SK-N-SH (cell line): ENCODE data around the gene NUMB. TPM values are rescaled to one million over a fixed set of nuclear protein-coding genes. Genes with fewer than 3 reads are reported as not detected.

Experiments
- CTCF ChIA-PET: fragments of 300-600, 350-600 bp; formaldehyde crosslinking; extraction: SDS; loops from one replicate; lab custom pipeline; 2021; lab: Yijun Ruan, JAX
- POLR2A ChIA-PET: fragments of 350-600 bp; sonication (Branson Sonifier 250); formaldehyde crosslinking; extraction: SDS; loops from one replicate; lab custom pipeline; 2020; ENCODE audit warnings: antibody characterized with exemption, inconsistent platforms; lab: Yijun Ruan, JAX
- DNase-seq: peaks from one replicate; pipeline ENCODE4 v3.0.0; 2012
- H2AFZ ChIP-seq: fragments of 200-600 bp; sonication (generic); 2 replicates; pipeline ENCODE4 v1.8.1; 2016; ENCODE audit warnings: antibody characterized with exemption, mild to moderate bottlenecking, low read depth
- H3F3A ChIP-seq: fragments of 200-600 bp; sonication (generic); replicated peaks from 2 replicates; pipeline ENCODE3; 2016; ENCODE audit warnings: antibody characterized with exemption, mild to moderate bottlenecking; ENCODE audit not compliant: insufficient read depth
- H3K27ac ChIP-seq, 2 experiments: fragments of 200-500 bp in 1 of 2; fragments of 200-600 bp in 1 of 2; sonication (Bioruptor generic) in 1 of 2; sonication (generic), shearing (Covaris generic) in 1 of 2; 2 replicates each; pipeline versions ENCODE4 v1.5.1 to v1.6.1; 2014 to 2016; ENCODE audit warnings: low read depth in 2 of 2, inconsistent platforms in 1 of 2, low read length in 1 of 2, mild to moderate bottlenecking in 1 of 2, mixed read lengths in 1 of 2
- H3K27me3 ChIP-seq: fragments of 200-600 bp; sonication (generic), shearing (Covaris generic); 2 replicates; pipeline ENCODE4 v1.6.1; 2016; ENCODE audit warnings: mixed run types; ENCODE audit not compliant: insufficient read depth
- H3K36me3 ChIP-seq, 2 experiments: fragments of 200-500 bp in 1 of 2; fragments of 200-600 bp in 1 of 2; sonication (Bioruptor generic) in 1 of 2; sonication (generic) in 1 of 2; replicated peaks in 1 of 2; 2 replicates each; pipeline versions ENCODE3 to v1.5.1; 2014 to 2016; ENCODE audit warnings: low read length in 1 of 2, mild to moderate bottlenecking in 1 of 2; ENCODE audit not compliant: insufficient read depth in 2 of 2, control insufficient read depth in 1 of 2
- H3K4me1 ChIP-seq, 2 experiments: fragments of 200-500 bp in 1 of 2; fragments of 200-600 bp in 1 of 2; sonication (Bioruptor generic) in 1 of 2; sonication (generic), shearing (Covaris generic) in 1 of 2; 2 replicates each; pipeline versions ENCODE4 v1.5.1 to v1.6.1; 2014 to 2016; ENCODE audit warnings: low read depth in 1 of 2, low read length in 1 of 2, mixed run types in 1 of 2; ENCODE audit not compliant: insufficient read depth in 2 of 2, control insufficient read depth in 1 of 2
- H3K4me2 ChIP-seq: fragments of 200-600 bp; sonication (generic), shearing (Covaris generic); 2 replicates; pipeline ENCODE4 v1.6.1; 2017; ENCODE audit warnings: mixed run types
- H3K4me3 ChIP-seq, 2 experiments: fragments of 200-500 bp in 1 of 2; fragments of 200-600 bp in 1 of 2; sonication (Bioruptor generic) in 1 of 2; sonication (generic), shearing (Covaris generic) in 1 of 2; 2 replicates each; pipeline versions ENCODE4 v1.5.1 to v1.8.1; 2014 to 2016; ENCODE audit warnings: low read depth in 2 of 2, inconsistent platforms in 1 of 2, low read length in 1 of 2, mild to moderate bottlenecking in 1 of 2, mixed read lengths in 1 of 2, moderate library complexity in 1 of 2
- H3K79me2 ChIP-seq: fragments of 200-600 bp; sonication (generic); 2 replicates; pipeline ENCODE4 v1.8.1; 2017; ENCODE audit warnings: mild to moderate bottlenecking; ENCODE audit not compliant: insufficient read depth
- H3K9ac ChIP-seq: fragments of 200-600 bp; sonication (generic); 2 replicates; pipeline ENCODE4 v1.6.1; 2017; ENCODE audit warnings: mixed run types
- H3K9me2 ChIP-seq: fragments of 200-600 bp; sonication (generic); 2 replicates; pipeline ENCODE4 v1.6.1; 2017; ENCODE audit warnings: mixed run types
- H3K9me3 ChIP-seq: fragments of 200-600 bp; sonication (generic); 2 replicates; pipeline ENCODE4 v1.6.1; 2017; ENCODE audit warnings: mixed run types, mild to moderate bottlenecking, moderate library complexity
- H4K20me1 ChIP-seq: fragments of 200-600 bp; sonication (generic); 2 replicates; pipeline ENCODE4 v1.6.1; 2017; ENCODE audit warnings: mild to moderate bottlenecking, mixed run types; ENCODE audit not compliant: insufficient read depth
- CTCF ChIP-seq: fragments of 200-600 bp; sonication (generic); IDR thresholded peaks from 2 replicates; pipeline ENCODE4 v1.6.1; 2017; ENCODE audit warnings: antibody characterized with exemption, mild to moderate bottlenecking, moderate library complexity
- ELF1 ChIP-seq: IDR thresholded peaks from 2 replicates; pipeline ENCODE4 v1.4.0; 2012
- EP300 ChIP-seq, 2 experiments: IDR thresholded peaks; 2 replicates each; pipeline versions ENCODE4 v1.4.0 to v1.6.1; 2012; ENCODE audit warnings: borderline replicate concordance in 1 of 2, low read depth in 1 of 2, low read length in 1 of 2
- FOSL2 ChIP-seq: IDR thresholded peaks from 2 replicates; pipeline ENCODE4 v1.4.0; 2012; ENCODE audit warnings: low read depth, mild to moderate bottlenecking, moderate library complexity, borderline replicate concordance
- FOXJ3 ChIP-seq: sonication (generic); formaldehyde crosslinking; IDR thresholded peaks from 2 replicates; pipeline ENCODE4 v1.5.1; 2020; ENCODE audit warnings: mild to moderate bottlenecking, missing genetic modification reagents
- FOXM1 ChIP-seq: IDR thresholded peaks from 2 replicates; pipeline ENCODE4 v1.4.0; 2012; ENCODE audit warnings: low read depth, mild to moderate bottlenecking
- GABPA ChIP-seq: IDR thresholded peaks from 2 replicates; pipeline ENCODE4 v1.4.0; 2012; ENCODE audit warnings: low read depth, mild to moderate bottlenecking
- IRF3 ChIP-seq: fragments of 150-350 bp; IDR thresholded peaks from 2 replicates; pipeline ENCODE4 v1.6.1; 2016; ENCODE audit warnings: mild to moderate bottlenecking, low read depth, low read length
- JUND ChIP-seq: IDR thresholded peaks from 2 replicates; pipeline ENCODE4 v1.4.0; 2012
- MAX ChIP-seq: IDR thresholded peaks from 2 replicates; pipeline ENCODE4 v1.4.0; 2012; ENCODE audit warnings: low read depth
- MEF2A ChIP-seq: IDR thresholded peaks from 2 replicates; pipeline ENCODE4 v1.4.0; 2012; ENCODE audit warnings: low read depth, borderline replicate concordance
- NRF1 ChIP-seq: IDR thresholded peaks from 2 replicates; pipeline ENCODE4 v1.6.1; 2012; ENCODE audit warnings: low read depth, mild to moderate bottlenecking, low read length
- PBX3 ChIP-seq: IDR thresholded peaks from 2 replicates; pipeline ENCODE4; 2012
- RCOR1 ChIP-seq: fragments of 150-350 bp; IDR thresholded peaks from 2 replicates; pipeline ENCODE4 v1.6.1; 2017; ENCODE audit warnings: antibody characterized with exemption, low read length
- RFX5 ChIP-seq: IDR thresholded peaks from 2 replicates; pipeline ENCODE4 v1.6.1; 2012; ENCODE audit warnings: mild to moderate bottlenecking, improper control_type of control experiment, low read length
- RXRA ChIP-seq: IDR thresholded peaks from 2 replicates; pipeline ENCODE4 v1.4.0; 2012; ENCODE audit warnings: low read depth, mild to moderate bottlenecking, borderline replicate concordance
- SMC3 ChIP-seq: IDR thresholded peaks from 2 replicates; pipeline ENCODE4 v1.6.1; 2012; ENCODE audit warnings: low read depth, low read length, improper control_type of control experiment
- TAF1 ChIP-seq: IDR thresholded peaks from 2 replicates; pipeline ENCODE4 v1.6.1; 2012; ENCODE audit warnings: low read depth, mild to moderate bottlenecking, low read length, moderate library complexity, borderline replicate concordance
- TEAD4 ChIP-seq: IDR thresholded peaks from 2 replicates; pipeline ENCODE4 v1.4.0; 2012; ENCODE audit warnings: mild to moderate bottlenecking, borderline replicate concordance; ENCODE audit not compliant: insufficient read depth
- USF2 ChIP-seq: fragments of 150-350 bp; IDR thresholded peaks from 2 replicates; pipeline ENCODE4 v1.6.1; 2017; ENCODE audit warnings: antibody characterized with exemption, low read length, low read depth, borderline replicate concordance
- YY1 ChIP-seq: IDR thresholded peaks from 2 replicates; pipeline ENCODE4 v1.4.0; 2012; ENCODE audit warnings: low read depth, mild to moderate bottlenecking
- ZBTB33 ChIP-seq: IDR thresholded peaks from 2 replicates; pipeline ENCODE4 v1.4.0; 2012; ENCODE audit warnings: low read depth, borderline replicate concordance
- WGBS: methylation state at CpG from one replicate; pipeline ENCODE4 v1.1.6; 2017; ENCODE audit warnings: low lambda C conversion rate; 5-methylcytosine and 5-hydroxymethylcytosine counted together
- polyA plus RNA-seq, 3 experiments: library from polyadenylated mRNA; depleted of rRNA; stranded (reverse); fragments of >200 nt; gene quantifications; 2 replicates each; pipeline ENCODE4 v1.2.3, GENCODE V29; 2012

Gene NUMB
- polyA plus RNA-seq, 1 of the 3 experiments (the other 2 are of a cell fraction) = 58.4 TPM

- Histone ChIP-seq H2AFZ (no peak overlapping the region), H3K4me3 (no peak overlapping the region), H3K27me3 (no peaks in the 10 kb centered on the region), H3K79me2 (peaks cover 96% of the 10 kb centered on the region), H3K9me2 (no peaks in the 10 kb centered on the region), H3K9ac (no peak overlapping the region), H3K27ac (no peak overlapping the region), H3F3A (no peaks in the 10 kb centered on the region), H3K4me2 (no peak overlapping the region), H3K4me1 (peaks cover 2 to 11% of the 10 kb centered on the region in 2 experiments; a peak in 3 of 4 replicates), H3K9me3 (no peaks in the 10 kb centered on the region), H4K20me1 (peaks cover 75% of the 10 kb centered on the region), H3K36me3 (peaks cover 0 to 3% of the 10 kb centered on the region in 2 experiments)
- ChIA-PET POLR2A (no interaction called here), CTCF (interaction anchor here (1.3 to 1.7 kb wide), 2 partner anchors 31 to 146 kb away, joined by 4 to 5 read pairs; no protein-coding TSS in a partner anchor)
- DNase-seq = no peak
- 94% methylated on average over 7 of the region's 7 CpGs for WGBS
- TF ChIP-seq FOXM1 = no peak
- TF ChIP-seq USF2 = no peak
- no peak for TF ChIP-seq ELF1
- no peak for TF ChIP-seq NRF1
- no peak for TF ChIP-seq SMC3
- no peak for TF ChIP-seq RFX5
- TF ChIP-seq JUND = no peak
- TF ChIP-seq MEF2A = no peak
- TF ChIP-seq ZBTB33 = no peak
- TF ChIP-seq EP300 (IDR thresholded peaks at IDR 0.05; ENCODE audit: borderline replicate concordance in 1 of 2, low read depth in 1 of 2, low read length in 1 of 2) = no peak
These were observed 17.1 kb downstream of the NUMB start for GRCh38 chr14:73441286-73441685.

GRCh38 chr14:73438993-73439392, 19.4 kb downstream of the NUMB start:
- no peaks in the 10 kb centered on the region for H3K27me3 ChIP-seq
- 0 out of 2 replicates have a peak overlapping the region, but pooled peaks have one; percentile 14 for H3K4me2 ChIP-seq
- H4K20me1 ChIP-seq = peaks cover 70% of the 10 kb centered on the region
- H3K4me3 ChIP-seq = no peak overlapping the region
- peaks cover 2 to 7% of the 10 kb centered on the region in 2 experiments; a peak in 3 of 4 replicates for H3K4me1 ChIP-seq
- ChIA-PET CTCF (interaction anchor here (1.7 kb wide), 1 partner anchor 30 kb away, joined by 3 read pairs; no protein-coding TSS in a partner anchor), POLR2A (no interaction called here)
- H3K27ac ChIP-seq = peak overlapping the region in 1 of 2 experiments; percentile 29; a peak in 1 of 4 replicates
- peaks cover 96% of the 10 kb centered on the region for H3K79me2 ChIP-seq
- no peaks in the 10 kb centered on the region for H3F3A ChIP-seq
- peaks cover 0 to 7% of the 10 kb centered on the region in 2 experiments for H3K36me3 ChIP-seq
- DNase-seq = no peak
- H3K9me2 ChIP-seq = no peaks in the 10 kb centered on the region
- no peak overlapping the region for H3K9ac ChIP-seq
- no peak overlapping the region for H2AFZ ChIP-seq
- no peaks in the 10 kb centered on the region for H3K9me3 ChIP-seq
- 50% methylated on average over 2 of the region's 2 CpGs for WGBS
- no peak for TF ChIP-seq RFX5
- TF ChIP-seq SMC3 = no peak
- TF ChIP-seq TEAD4 = no peak
- no peak for TF ChIP-seq YY1
- no peak for TF ChIP-seq FOSL2
- TF ChIP-seq EP300 (IDR thresholded peaks at IDR 0.05; ENCODE audit: borderline replicate concordance in 1 of 2, low read depth in 1 of 2, low read length in 1 of 2) = no peak
- TF ChIP-seq RCOR1 = no peak
- no peak for TF ChIP-seq MAX
- TF ChIP-seq PBX3 = no peak
- TF ChIP-seq CTCF = no peak
- no peak for TF ChIP-seq TAF1
- TF ChIP-seq FOXJ3 (CRISPR knock-in tag) = no peak
- TF ChIP-seq GABPA = no peak
- TF ChIP-seq IRF3 = no peak
- TF ChIP-seq RXRA = no peak
